Transverse colon (tissue), 4 donors: Measurements from ENCODE around the gene MTHFD2L.

Source experiments
- CTCF ChIP-seq, 5 experiments: fragments of 200-600 bp in 3 of 5; fragments of 450-650 bp in 2 of 5; sonication (generic) in 3 of 5; IDR thresholded peaks; 1 replicate in 2 of 5; 2 replicates in 3 of 5; pipeline ENCODE4 v1.5.1; 2016 to 2017; ENCODE audit warnings: antibody characterized with exemption in 5 of 5, inconsistent platforms in 3 of 5, mild to moderate bottlenecking in 2 of 5, moderate library complexity in 1 of 5
- POLR2A ChIP-seq: fragments of 450-650 bp; IDR thresholded peaks from one replicate; pipeline ENCODE4 v1.6.1; 2016; ENCODE audit warnings: antibody characterized with exemption, mild to moderate bottlenecking, moderate library complexity
- POLR2AphosphoS5 ChIP-seq, 3 donors: sonication (generic); formaldehyde crosslinking; IDR thresholded peaks; one replicate each; pipeline ENCODE4 v1.6.1; 2016; ENCODE audit warnings: antibody characterized with exemption in 3 of 3

DNA sequence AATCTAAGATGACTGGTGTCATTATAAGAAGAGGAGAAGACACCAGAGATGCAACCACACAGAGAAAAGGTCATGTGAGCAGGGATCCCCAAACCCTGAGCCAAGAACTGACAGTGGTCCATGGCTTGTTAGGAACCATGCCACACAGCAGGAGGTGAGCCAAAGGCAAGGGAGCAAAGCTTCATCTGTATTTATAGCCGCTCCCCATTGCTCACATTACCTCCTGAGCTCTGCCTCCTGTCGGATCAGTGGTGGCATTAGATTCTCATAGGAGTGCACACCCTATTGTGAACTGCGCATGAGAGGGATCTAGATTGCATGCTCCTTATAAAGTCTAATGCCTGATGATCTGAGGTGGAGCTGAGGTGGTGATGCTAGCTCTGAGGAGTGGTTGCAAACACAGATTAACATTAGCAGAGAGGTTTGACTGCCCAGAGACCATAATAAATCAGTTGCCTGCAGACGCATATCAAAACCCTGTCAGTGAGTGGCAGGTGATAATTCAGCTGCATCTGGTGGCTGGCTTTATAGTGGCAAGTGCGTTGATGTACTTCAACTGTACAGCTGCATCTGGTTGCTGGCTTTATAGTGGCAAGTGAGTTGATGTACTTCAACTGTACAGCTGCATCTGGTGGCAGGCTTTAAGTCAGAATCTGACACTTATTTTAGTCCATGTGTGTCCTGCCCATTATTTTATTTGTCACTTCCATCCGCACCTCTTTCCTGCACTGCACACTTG is 39.1 kb upstream of the MTHFD2L start:
- no peak for TF ChIP-seq CTCF (IDR thresholded peaks at IDR 0.05)
- TF ChIP-seq POLR2AphosphoS5 (IDR thresholded peaks at IDR 0.05) = no peak
- TF ChIP-seq POLR2A = no peak
